Measurements from ENCODE around the gene TMX1. TPM values are rescaled to one million over a fixed set of nuclear protein-coding genes. Genes with fewer than 3 reads are reported as not detected.

TMX1 gene
- total RNA-seq, 2 donors from 2014 or later = 8.9 to 11.7 TPM

DNA sequence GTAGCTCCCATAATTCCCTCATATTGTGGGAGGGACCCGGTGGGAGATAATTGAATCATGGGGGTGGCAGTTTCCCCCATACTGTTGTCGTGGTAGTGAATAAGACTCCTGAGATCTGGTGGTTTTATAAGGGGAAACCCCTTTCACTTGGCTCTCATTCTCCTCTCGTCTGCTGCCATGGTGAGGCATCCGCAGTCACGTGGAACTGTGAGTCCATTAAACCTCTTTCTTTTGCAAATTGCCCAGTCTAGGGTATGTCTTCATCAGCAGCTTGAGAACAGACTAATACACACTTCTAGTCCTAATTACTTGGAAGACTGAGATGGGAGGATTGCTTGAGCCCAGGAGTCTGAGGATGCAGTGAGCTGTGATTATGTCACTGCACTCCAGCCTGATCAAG, 64.4 kb downstream of the TMX1 start:
- Histone ChIP-seq H3K27me3 (no peaks in the 10 kb centered on the region), H3K4me1 (peaks cover 0 to 7% of the 10 kb centered on the region in 2 donors), H3K36me3 (no peaks in the 10 kb centered on the region), H3K27ac (no peak overlapping the region), H3K9me3 (no peaks in the 10 kb centered on the region), H3K4me3 (no peak overlapping the region)
- TF ChIP-seq, protein P1, sequence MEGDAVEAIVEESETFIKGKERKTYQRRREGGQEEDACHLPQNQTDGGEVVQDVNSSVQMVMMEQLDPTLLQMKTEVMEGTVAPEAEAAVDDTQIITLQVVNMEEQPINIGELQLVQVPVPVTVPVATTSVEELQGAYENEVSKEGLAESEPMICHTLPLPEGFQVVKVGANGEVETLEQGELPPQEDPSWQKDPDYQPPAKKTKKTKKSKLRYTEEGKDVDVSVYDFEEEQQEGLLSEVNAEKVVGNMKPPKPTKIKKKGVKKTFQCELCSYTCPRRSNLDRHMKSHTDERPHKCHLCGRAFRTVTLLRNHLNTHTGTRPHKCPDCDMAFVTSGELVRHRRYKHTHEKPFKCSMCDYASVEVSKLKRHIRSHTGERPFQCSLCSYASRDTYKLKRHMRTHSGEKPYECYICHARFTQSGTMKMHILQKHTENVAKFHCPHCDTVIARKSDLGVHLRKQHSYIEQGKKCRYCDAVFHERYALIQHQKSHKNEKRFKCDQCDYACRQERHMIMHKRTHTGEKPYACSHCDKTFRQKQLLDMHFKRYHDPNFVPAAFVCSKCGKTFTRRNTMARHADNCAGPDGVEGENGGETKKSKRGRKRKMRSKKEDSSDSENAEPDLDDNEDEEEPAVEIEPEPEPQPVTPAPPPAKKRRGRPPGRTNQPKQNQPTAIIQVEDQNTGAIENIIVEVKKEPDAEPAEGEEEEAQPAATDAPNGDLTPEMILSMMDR (IDR thresholded peaks at IDR 0.05) = no peak
- no peak for DNase-seq (ENCODE audit: low spot score)

GRCh38 chr14:51304941-51305340, 64.9 kb downstream of the TMX1 start:
- H3K36me3 ChIP-seq = no peaks in the 10 kb centered on the region
- TF ChIP-seq, protein P1 (IDR thresholded peaks at IDR 0.05) = no peak
- no peaks in the 10 kb centered on the region for H3K9me3 ChIP-seq
- peaks cover 0 to 7% of the 10 kb centered on the region in 2 donors for H3K4me1 ChIP-seq
- no peak overlapping the region for H3K4me3 ChIP-seq
- H3K27me3 ChIP-seq = no peaks in the 10 kb centered on the region
- H3K27ac ChIP-seq = no peak overlapping the region
- DNase-seq (ENCODE audit: low spot score) = no peak

- TF ChIP-seq, protein P1 (IDR thresholded peaks at IDR 0.05) = no peak
- DNase-seq (ENCODE audit: low spot score) = no peak
- Histone ChIP-seq H3K9me3 (no peaks in the 10 kb centered on the region), H3K27ac (no peak overlapping the region), H3K4me3 (no peak overlapping the region), H3K36me3 (no peaks in the 10 kb centered on the region), H3K27me3 (no peaks in the 10 kb centered on the region), H3K4me1 (peaks cover 0 to 15% of the 10 kb centered on the region in 2 donors)
Measured at GRCh38 chr14:51305751-51306150, 65.7 kb downstream of the TMX1 start.

Other genes starting within 250 kb of the TMX1 start
- 1 to 10 TPM in 1 of 2 donors, under 1 TPM in 1; 0.44 to 1.3 TPM for gene TRIM9, start 145.1 kb upstream of the TMX1 start, total RNA-seq